COLO829 (cell line): Measurements from ENCODE around the gene ATG9A.
"Not testable (repeated sequence)": the region's sequence is repeated elsewhere in the genome, so short reads cannot be mapped to it uniquely, and the experiment has no call there.

Source experiments
- DNase-seq: peaks from one replicate; pipeline ENCODE4 v3.0.0; 2012; ENCODE audit warnings: low spot score

ATG9A gene

GRCh38 chr2:219204425-219205164, 24.8 kb downstream of the ATG9A start:
- DNase-seq: no peak

GRCh38 chr2:219201331-219201730, 28.1 kb downstream of the ATG9A start:
- not testable (repeated sequence) for DNase-seq

- not testable (repeated sequence) for DNase-seq
These were observed 28.7 kb downstream of the ATG9A start for GRCh38 chr2:219200502-219201326.

- DNase-seq: no peak
These were observed 29.8 kb downstream of the ATG9A start for GRCh38 chr2:219199470-219200211.

DNA sequence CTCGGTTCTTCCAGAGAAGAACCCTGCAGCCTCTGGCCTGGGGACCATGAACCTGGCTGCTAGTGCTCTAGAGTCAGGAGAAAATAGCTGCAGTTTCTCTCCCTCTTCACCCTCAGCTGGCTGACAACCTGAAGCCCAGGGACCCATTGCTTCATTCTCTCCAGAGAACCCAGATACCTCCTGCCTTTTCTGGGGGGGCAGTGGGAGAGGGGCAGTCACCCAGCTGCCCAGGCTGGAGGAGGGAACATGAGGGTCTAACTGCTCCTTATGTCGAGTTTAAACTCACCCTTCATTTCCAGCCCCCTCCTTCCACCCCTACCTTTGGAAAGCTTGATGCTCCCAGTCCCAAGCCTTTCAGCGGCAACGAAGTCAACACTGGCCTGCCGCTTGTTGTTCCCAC, 30.5 kb downstream of the ATG9A start:
- no peak for DNase-seq

DNA sequence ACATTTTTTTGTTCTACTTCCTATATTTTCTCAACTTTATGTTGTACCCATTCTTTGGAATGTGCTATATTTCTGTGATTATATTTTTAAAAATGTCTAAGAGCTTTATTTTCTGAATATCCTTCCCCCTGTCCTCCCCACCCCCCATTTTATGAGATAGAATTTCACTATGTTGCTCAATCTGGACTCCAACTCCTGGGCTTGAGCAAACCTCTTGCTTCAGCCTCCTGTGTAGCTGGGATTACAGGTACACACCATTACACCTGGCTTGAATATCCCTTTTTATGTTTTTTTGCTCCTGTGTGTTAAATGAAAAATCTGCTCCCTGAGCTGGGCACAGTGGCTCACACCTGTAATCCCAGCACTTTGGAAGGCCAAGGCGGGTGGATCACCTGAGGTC, 32.0 kb downstream of the ATG9A start:
- no peak for DNase-seq

DNA sequence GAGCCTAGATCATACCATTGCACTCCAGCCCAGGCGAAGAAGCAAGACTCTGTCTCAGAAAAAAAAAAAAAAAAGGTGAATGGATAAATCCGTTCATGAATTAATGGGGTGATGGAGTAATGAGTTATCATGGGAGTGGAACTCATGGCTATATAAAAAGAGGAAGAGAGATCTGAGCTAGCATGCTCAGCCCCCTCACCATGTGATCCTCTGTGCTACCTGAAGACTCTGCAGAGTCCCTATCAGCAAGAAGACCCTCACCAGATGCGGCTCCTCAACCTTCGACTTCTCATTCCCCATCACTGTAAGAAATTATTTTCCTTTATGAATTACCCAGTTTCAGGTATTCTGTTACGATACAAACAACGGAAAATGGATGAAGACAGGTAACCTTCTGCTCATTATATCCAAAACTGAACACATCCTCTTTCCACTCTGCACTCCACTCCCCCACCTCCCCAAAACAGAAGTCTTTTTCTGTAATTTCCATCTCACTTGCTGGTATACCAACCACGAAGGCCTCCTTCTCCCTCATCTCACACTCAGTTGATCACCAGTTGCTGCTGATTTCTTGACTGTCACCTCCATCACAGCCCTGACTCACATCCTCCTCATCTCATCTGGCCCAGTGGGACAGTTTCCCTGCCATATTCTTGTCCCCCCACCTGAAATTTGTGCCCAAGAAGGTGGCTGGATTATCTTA, 42.5 kb downstream of the ATG9A start:
- no peak for DNase-seq

DNA sequence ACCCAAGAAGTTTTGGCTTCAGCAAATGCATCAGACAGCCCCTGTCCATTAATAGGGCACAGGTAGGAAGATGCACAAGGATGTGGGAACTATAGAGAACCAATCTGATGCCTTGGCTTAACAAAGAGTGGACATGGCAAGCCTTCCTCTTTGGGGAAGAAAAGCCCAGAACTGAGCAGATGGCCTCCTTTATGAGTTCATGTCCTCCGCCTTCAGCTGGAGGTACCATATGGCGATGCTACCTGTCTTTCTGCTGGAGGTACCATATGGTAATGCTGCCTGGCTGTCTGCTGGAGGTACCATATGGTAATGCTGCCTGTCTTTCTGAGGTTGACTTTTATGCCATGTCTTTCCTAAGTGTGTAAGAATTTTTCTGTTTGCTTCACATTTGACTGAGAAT, 45.3 kb downstream of the ATG9A start:
- no peak for DNase-seq

- DNase-seq: no peak
These were observed 46.2 kb downstream of the ATG9A start for GRCh38 chr2:219183151-219183772.

- DNase-seq: no peak
These were observed 46.9 kb downstream of the ATG9A start for GRCh38 chr2:219182331-219183150.

GRCh38 chr2:219181531-219181930, 47.9 kb downstream of the ATG9A start:
- no peak for DNase-seq

DNA sequence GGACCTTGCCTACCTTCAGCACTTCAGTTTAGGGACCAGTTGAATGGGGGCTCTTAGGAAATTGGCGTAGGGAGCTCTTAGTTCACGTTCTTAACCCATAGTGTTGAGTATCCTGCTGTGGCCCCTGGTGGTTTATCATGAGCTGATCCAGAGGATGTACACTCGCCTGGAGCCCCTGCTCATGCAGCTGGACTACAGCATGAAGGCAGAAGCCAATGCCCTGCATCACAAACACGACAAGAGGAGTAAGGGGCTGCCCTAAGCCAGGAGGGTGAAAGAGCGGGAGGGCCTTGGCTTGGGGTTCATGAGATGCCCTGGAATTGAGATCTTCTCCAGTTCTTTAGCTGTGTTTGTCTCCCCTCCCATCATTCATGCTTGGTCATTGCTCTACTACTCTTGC, 48.5 kb downstream of the ATG9A start:
- DNase-seq: no peak

DNA sequence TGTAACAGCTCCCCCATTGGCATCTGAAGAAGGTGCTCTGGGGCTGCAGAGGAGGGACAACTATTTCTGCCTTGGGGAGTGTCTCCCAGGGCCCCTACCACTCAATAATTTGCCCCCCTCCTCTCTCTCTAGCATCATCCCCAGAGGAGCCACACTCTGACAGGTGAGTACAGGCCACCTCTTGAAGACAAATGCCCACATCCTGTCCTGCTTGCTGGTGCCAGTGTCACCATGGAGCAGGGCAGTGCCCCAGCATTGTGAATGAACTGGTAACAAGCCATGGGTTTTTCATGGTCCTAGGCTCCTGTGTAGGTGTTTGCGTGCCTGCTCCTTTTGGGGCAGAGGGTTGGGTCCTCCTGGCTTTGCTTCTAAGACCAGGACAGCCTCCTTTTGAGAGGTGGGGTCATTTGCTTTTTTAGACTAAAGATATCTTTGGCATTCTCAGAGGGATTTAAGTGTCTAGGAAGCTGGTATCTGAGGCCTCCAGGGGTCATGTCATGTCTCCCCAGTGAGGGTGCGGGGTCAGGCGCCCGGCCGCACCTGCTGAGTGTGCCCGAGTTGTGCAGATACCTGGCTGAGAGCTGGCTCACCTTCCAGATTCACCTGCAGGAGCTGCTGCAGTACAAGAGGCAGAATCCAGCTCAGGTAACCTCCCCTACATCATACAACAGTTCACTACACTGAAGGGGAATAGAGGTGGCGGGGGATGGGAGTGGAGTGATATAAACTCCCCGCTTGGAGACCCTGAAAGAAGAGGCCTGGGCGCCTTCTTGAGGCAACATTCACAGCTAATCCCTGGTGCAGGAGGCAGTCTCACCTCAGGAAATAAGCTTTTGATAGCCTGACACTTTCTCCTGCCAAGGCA, 49.6 kb downstream of the ATG9A start:
- no peak for DNase-seq

- DNase-seq: no peak
These were observed 50.9 kb downstream of the ATG9A start for GRCh38 chr2:219178377-219179175.

DNA sequence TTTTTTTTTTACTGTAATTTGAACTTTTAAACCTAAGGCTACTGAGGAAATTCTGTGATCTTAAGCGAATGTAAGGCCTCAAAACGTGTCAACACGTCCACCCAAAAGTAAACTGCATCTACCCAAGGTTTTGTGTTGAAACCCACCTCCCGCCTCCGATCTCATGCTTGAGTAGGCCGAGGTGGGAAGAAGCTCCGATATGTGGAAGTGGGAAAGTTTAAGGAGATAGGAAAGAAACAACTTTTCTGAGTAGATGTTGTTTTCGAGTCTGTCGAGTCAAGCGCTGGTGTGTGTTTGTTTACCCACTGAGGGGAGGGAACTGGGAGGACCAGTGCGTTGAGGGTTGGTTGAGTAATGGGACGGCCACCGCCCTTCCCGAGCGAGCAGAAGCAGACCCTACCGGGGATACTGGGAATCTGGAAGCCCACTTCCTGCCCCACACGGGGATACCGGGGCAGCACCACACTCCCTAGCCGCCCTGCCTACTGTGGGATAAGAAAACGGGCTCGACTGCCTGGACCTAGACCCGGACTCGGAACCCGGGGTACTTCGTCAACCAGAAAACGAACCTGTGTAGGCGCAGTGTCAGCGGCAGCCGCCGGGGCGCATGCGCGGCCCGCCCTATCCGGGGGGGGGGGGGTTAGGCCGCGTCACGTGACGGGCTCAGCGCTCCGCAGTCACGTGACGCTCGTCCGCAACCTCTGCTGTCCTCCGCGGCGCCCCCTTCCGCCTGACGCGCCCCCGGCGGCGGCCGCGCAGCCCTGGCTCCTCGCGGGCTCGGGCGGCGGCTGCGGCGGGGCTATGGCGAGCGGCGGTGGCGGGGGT, 51.7 kb downstream of the ATG9A start, which contains the start of gene RETREG2:
RETREG2 (plus strand) TSS at position 724 of the 825 bp plus-strand sequence; CDS start at position 802, 78 bp downstream.
- peak; percentile 93 for DNase-seq

GRCh38 chr2:219176818-219177551, 52.5 kb downstream of the ATG9A start, which contains the start of gene CNPPD1:
TSS of gene CNPPD1 (minus strand) at chr2:219176925. CDS start at chr2:219176828, 97 bp downstream.
- DNase-seq: peak; percentile 41
